PC-9 (cell line): Measurements from ENCODE around the gene CD74. TPM values are rescaled to one million over a fixed set of nuclear protein-coding genes. Genes with fewer than 3 reads are reported as not detected.

Source experiments
- BruUV-seq: library from RNA; stranded (reverse); fragments of 400-500 nt; replicated peaks from 2 replicates; lab custom pipeline; 2021; lab: Mats Ljungman, UMichigan
- CTCF ChIA-PET: fragments of 300-600 bp; sonication (Branson Sonifier 250); formaldehyde crosslinking; loops from one replicate; lab custom pipeline; 2022; ENCODE audit warnings: antibody characterized with exemption; lab: Charles Lee
- POLR2A ChIA-PET: fragments of 300-600 bp; sonication (Branson Sonifier 250); formaldehyde crosslinking; loops from one replicate; lab custom pipeline; 2022; ENCODE audit warnings: antibody characterized with exemption; ENCODE audit not compliant: unreplicated experiment; lab: Charles Lee
- DNase-seq, 2 experiments: peaks; one replicate each; pipeline versions ENCODE4 v3.0.0 to v3.0.0-alpha.2; 2015 to 2022; ENCODE audit warnings: mixed read lengths in 1 of 2
- H2AFZ ChIP-seq: fragments of 200-600 bp; sonication (generic); 2 replicates; pipeline ENCODE4 v1.8.1; 2017; ENCODE audit warnings: antibody characterized with exemption
- H3F3A ChIP-seq: fragments of 200-600 bp; sonication (generic); 2 replicates; pipeline ENCODE4 v1.8.1; 2017; ENCODE audit warnings: antibody characterized with exemption, mild to moderate bottlenecking, low read depth; ENCODE audit not compliant: insufficient read depth
- H3K27ac ChIP-seq: fragments of 200-600 bp; sonication (generic); 2 replicates; pipeline ENCODE4 v1.6.1; 2016; ENCODE audit warnings: mixed run types
- H3K27me3 ChIP-seq: fragments of 200-600 bp; sonication (generic); 2 replicates; pipeline ENCODE4 v1.6.1; 2016; ENCODE audit warnings: low read depth, mixed run types; ENCODE audit not compliant: insufficient read depth
- H3K36me3 ChIP-seq: fragments of 200-600 bp; sonication (generic); 2 replicates; pipeline ENCODE4 v1.6.1; 2016; ENCODE audit warnings: low read depth, mixed run types
- H3K4me1 ChIP-seq: fragments of 200-600 bp; sonication (generic); replicated peaks from 2 replicates; pipeline ENCODE4 v1.6.1; 2016; ENCODE audit warnings: mixed run types; ENCODE audit not compliant: insufficient read depth
- H3K4me2 ChIP-seq: fragments of 200-600 bp; sonication (generic); 2 replicates; pipeline ENCODE4 v1.6.1; 2017; ENCODE audit warnings: mixed run types
- H3K4me3 ChIP-seq: fragments of 200-600 bp; sonication (generic); 2 replicates; pipeline ENCODE4 v1.6.1; 2016; ENCODE audit warnings: mixed run types
- H3K79me2 ChIP-seq: fragments of 200-600 bp; sonication (generic); 2 replicates; pipeline ENCODE4 v1.6.1; 2017; ENCODE audit warnings: low read depth, mixed run types
- H3K9me2 ChIP-seq: fragments of 200-600 bp; sonication (generic); 2 replicates; pipeline ENCODE4 v1.8.1; 2017; ENCODE audit warnings: mild to moderate bottlenecking; ENCODE audit not compliant: insufficient read depth
- H3K9me3 ChIP-seq: fragments of 200-600 bp; sonication (generic); 2 replicates; pipeline ENCODE4 v1.8.1; 2016; ENCODE audit warnings: low read depth; ENCODE audit not compliant: insufficient read depth
- H4K20me1 ChIP-seq: fragments of 200-600 bp; sonication (generic); 2 replicates; pipeline ENCODE4 v1.8.1; 2017; ENCODE audit not compliant: insufficient read depth
- EZH2 ChIP-seq: fragments of 200-600 bp; sonication (generic); IDR thresholded peaks from 2 replicates; pipeline ENCODE4 v1.8.0; 2017; ENCODE audit warnings: antibody characterized with exemption, low read depth
- intact Hi-C: fragments of 100-400 bp; cut with micrococcal nuclease; formaldehyde crosslinking; loops from one replicate; pipeline ENCODE4 v1.10.0; 2022; ENCODE audit not compliant: unreplicated experiment
- total RNA-seq: library from RNA; stranded (reverse); gene quantifications from 2 replicates; pipeline ENCODE4 v1.2.3, GENCODE V29; 2021
- TF ChIP-seq, protein P1 (sequence below): fragments of 200-600 bp; sonication (generic); conservative IDR thresholded peaks from 2 replicates; pipeline ENCODE4 v1.6.1; 2017; ENCODE audit warnings: mixed run types, antibody characterized with exemption, mild to moderate bottlenecking, moderate library complexity

Gene CD74
- total RNA-seq, 1 experiment from 2014 or later, result 52.0 TPM

DNA sequence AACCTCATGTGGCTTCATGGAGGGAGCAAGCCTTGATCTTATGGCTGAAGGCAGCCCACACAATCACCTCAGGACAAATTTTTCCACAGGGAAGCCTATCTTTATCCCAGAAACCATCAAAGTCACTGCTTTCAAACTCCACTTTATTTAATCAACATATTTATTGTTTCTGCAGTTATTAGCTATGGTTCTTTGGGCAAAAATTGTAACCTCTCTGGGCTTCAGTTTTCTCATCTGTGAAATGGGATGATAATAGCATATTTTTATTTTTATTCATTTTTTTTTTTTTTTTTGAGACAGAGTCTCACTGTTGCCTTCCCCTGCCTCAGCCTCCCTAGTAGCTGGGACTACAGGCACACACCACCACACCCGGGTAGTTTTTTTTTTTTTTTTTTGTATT, 38.9 kb upstream of the CD74 start:
- POLR2A ChIA-PET, result no interaction called here
- Histone ChIP-seq H3K36me3 (peaks cover 24% of the 10 kb centered on the region), H3K27ac (no peak overlapping the region), H3K79me2 (peaks cover 30% of the 10 kb centered on the region), H2AFZ (no peak overlapping the region), H3K9me3 (no peaks in the 10 kb centered on the region), H3K4me2 (no peak overlapping the region), H3K27me3 (no peaks in the 10 kb centered on the region), H4K20me1 (peaks cover 21% of the 10 kb centered on the region), H3K9me2 (no peaks in the 10 kb centered on the region), H3K4me3 (no peak overlapping the region), H3F3A (peaks cover 29% of the 10 kb centered on the region), H3K4me1 (peaks cover 12% of the 10 kb centered on the region)
- intact Hi-C loops, result loop anchor here (5.0 to 10.0 kb wide), 2 partner anchors 353 to 396 kb away; partner anchors contain the start of gene IRGM
- no TSS peak for BruUV-seq
- DNase-seq, result no peak
- TF ChIP-seq, protein P1, sequence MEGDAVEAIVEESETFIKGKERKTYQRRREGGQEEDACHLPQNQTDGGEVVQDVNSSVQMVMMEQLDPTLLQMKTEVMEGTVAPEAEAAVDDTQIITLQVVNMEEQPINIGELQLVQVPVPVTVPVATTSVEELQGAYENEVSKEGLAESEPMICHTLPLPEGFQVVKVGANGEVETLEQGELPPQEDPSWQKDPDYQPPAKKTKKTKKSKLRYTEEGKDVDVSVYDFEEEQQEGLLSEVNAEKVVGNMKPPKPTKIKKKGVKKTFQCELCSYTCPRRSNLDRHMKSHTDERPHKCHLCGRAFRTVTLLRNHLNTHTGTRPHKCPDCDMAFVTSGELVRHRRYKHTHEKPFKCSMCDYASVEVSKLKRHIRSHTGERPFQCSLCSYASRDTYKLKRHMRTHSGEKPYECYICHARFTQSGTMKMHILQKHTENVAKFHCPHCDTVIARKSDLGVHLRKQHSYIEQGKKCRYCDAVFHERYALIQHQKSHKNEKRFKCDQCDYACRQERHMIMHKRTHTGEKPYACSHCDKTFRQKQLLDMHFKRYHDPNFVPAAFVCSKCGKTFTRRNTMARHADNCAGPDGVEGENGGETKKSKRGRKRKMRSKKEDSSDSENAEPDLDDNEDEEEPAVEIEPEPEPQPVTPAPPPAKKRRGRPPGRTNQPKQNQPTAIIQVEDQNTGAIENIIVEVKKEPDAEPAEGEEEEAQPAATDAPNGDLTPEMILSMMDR, result no peak
- TF ChIP-seq EZH2, result no peak
- CTCF ChIA-PET, result interaction anchor here (0.7 kb wide), 1 partner anchor 57 kb away, joined by 4 read pairs; no protein-coding TSS in a partner anchor

DNA sequence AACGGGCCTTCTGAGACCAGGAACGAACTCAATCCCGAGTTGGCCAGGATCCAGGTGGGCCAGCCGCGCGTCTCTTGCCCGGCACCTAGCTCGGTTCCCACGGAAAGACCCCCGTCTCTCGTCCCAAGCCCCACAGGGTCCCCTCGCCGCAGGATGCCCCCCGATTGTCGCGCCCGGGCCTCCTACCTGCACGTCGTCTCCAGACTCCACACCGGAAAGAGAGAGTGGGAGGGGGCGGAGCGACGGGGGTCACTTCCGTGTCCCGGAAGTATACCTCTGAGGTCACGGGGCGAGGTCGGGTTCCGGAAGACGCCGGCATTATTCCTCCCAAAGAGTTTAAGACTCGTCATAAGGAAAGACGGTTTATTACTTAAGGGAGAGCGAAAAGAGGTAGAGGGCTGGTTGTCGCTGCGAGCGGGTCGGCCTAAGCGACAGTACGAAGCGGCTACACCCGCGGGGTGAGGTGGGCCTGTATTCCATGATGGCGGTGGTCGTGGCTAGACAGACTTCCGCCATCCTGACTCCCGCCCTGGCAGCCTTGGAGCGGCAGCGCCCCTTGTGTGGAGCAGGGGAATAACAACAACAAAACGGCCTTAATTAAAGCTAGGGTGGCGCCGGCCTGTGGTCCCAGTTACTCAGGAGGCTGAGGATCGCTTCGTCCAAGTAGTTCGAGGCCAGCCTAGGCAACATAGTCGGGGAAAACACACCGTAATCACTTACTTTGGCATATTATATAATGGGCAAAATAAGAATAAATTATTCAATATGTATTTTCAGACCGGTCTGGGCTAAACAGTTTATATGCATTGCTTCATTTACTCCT, 37.0 kb upstream of the CD74 start, which contains the start of gene RPS14:
Gene RPS14, minus strand, starts transcription at position 223 of the 823 bp plus-strand sequence. CDS start 2,006 bp downstream, outside the sequence.
- Histone ChIP-seq H4K20me1 (peaks cover 40% of the 10 kb centered on the region), H2AFZ (peak within 1 kb of the TSS; percentile 74), H3K4me1 (peaks cover 12% of the 10 kb centered on the region), H3K9me2 (no peaks in the 10 kb centered on the region), H3F3A (peaks cover 48% of the 10 kb centered on the region), H3K27ac (peak within 1 kb of the TSS; percentile 86), H3K9me3 (no peaks in the 10 kb centered on the region), H3K27me3 (no peaks in the 10 kb centered on the region), H3K4me2 (peak within 1 kb of the TSS; percentile 95), H3K36me3 (peaks cover 41% of the 10 kb centered on the region), H3K4me3 (peak within 1 kb of the TSS; percentile 93), H3K79me2 (peaks cover 37% of the 10 kb centered on the region)
- BruUV-seq, result TSS peak; percentile 97
- CTCF ChIA-PET, result interaction anchor here (0.7 to 1.5 kb wide), 3 partner anchors 13 to 48 kb away, joined by 3 to 4 read pairs (median 3); no protein-coding TSS in a partner anchor
- peak; percentile 82 to 94 for DNase-seq
- POLR2A ChIA-PET, result interaction anchor here (0.5 to 0.7 kb wide), 11 partner anchors 9 to 1334 kb away, joined by 3 to 5 read pairs (median 4); partner anchors contain the start of gene TCOF1
- TF ChIP-seq EZH2, result no peak
- TF ChIP-seq, protein P1, result peak; percentile 98
- intact Hi-C loops, result loop anchor here (1.0 to 10.0 kb wide), 4 partner anchors 108 to 398 kb away; partner anchors contain the start of genes IRGM and RBM22

DNA sequence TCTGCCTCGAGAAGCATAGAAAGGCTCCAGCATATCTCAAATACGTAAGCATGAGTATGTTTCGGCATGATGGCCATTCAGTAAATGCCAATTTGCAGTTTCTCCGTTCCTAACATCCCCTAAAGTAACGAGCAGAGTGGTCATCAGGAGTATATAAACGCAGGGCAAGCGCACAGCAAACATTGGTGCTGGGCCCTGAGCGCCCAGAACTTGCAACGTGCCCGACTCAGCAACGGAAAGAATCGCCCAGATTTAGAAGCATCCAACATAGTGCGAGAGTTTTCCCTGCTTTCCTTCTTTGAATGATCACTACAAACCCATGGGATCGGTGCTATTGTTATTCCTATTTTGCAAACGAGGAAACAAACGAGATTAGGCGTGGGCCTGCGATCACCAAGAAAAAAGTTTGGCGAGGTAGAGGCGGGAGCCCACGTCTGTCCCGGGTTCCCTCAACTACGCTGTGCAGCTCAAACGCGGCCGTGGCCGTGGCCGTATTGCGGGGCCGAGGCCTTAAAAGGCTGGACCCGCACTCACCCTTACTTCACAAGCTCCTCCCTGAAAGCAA, 36.3 kb upstream of the CD74 start:
- Histone ChIP-seq H3K4me1 (peaks cover 12% of the 10 kb centered on the region), H3K9me2 (no peaks in the 10 kb centered on the region), H3F3A (peaks cover 54% of the 10 kb centered on the region), H3K4me3 (peak overlapping the region; percentile 93), H4K20me1 (peaks cover 47% of the 10 kb centered on the region), H3K79me2 (peaks cover 37% of the 10 kb centered on the region), H2AFZ (peak overlapping the region; percentile 74; the same call in 1 of the 2 replicates), H3K27me3 (no peaks in the 10 kb centered on the region), H3K36me3 (peaks cover 47% of the 10 kb centered on the region), H3K9me3 (no peaks in the 10 kb centered on the region), H3K27ac (peak overlapping the region; percentile 86), H3K4me2 (peak overlapping the region; percentile 95)
- POLR2A ChIA-PET, result interaction anchor here (0.6 to 0.7 kb wide), 3 partner anchors 24 to 253 kb away, joined by 3 to 4 read pairs (median 4); no protein-coding TSS in a partner anchor
- intact Hi-C loops, result loop anchor here (2.0 kb wide), 1 partner anchor 252 kb away; the partner anchor contains the start of gene RBM22
- no peak for DNase-seq
- TF ChIP-seq EZH2, result no peak
- CTCF ChIA-PET, result interaction anchor here (1.2 to 1.5 kb wide), 2 partner anchors 13 to 48 kb away, joined by 3 read pairs; no protein-coding TSS in a partner anchor
- TSS peak; percentile 67 for BruUV-seq
